ENCODE measurements around the gene HLCS.
A peak's percentile ranks its signal among the peaks of the same experiment; 100 is the strongest.

Gene HLCS

GRCh38 chr21:36985751-36986594, 19.5 kb upstream of the HLCS start:
- no peak for DNase-seq

DNA sequence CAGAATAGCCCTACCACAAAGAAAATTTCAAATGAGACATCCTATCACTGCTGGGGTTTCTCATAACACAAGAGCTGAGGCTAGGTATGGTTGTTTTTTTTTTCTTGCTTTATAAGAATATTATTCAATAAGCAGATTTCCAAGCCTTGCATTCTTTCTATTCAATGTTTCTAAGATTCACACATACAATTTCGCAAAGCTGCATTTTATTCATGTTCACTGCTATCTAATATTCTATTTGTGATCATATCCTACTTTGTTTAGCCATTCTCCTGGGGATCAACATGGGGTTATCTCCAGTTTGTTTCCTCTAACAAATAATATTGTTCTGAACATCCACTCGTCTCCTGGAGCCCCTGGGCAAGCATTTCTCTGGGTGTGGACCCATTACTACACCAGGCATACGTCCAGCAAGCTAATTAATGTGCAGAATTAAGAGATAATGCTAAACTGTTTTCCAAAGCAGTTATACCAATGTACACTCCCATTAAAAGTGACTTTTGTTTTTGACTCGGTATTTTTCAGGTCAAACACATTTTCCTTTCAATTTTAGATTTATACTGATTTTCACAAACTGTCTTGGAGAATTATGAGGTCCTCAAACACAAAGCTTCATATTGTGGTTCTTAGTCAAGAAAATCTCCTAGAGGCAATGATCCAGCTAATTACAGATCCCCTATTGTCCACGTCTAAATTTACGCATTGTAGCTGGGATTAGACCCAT, 15.7 kb upstream of the HLCS start:
- DNase-seq = no peak

DNA sequence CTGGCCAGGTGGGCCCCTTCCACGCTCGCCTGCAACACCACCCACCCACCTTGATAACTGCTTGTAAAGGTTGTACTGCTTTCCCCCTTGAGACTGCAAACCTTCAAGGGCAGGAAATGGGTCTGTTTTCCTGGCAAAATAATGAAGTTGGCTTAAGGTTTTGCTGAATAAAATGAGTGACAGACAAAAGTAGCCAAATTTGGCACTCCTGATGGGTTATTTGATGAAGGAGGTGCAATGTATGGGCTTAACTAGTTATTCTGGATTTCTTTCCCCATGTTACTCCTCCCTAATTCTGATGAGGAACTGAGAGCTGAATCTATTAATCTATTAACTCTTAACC, 14.6 kb upstream of the HLCS start:
- no peak for DNase-seq

GRCh38 chr21:36980280-36981048, 14.0 kb upstream of the HLCS start:
- DNase-seq = no peak

DNA sequence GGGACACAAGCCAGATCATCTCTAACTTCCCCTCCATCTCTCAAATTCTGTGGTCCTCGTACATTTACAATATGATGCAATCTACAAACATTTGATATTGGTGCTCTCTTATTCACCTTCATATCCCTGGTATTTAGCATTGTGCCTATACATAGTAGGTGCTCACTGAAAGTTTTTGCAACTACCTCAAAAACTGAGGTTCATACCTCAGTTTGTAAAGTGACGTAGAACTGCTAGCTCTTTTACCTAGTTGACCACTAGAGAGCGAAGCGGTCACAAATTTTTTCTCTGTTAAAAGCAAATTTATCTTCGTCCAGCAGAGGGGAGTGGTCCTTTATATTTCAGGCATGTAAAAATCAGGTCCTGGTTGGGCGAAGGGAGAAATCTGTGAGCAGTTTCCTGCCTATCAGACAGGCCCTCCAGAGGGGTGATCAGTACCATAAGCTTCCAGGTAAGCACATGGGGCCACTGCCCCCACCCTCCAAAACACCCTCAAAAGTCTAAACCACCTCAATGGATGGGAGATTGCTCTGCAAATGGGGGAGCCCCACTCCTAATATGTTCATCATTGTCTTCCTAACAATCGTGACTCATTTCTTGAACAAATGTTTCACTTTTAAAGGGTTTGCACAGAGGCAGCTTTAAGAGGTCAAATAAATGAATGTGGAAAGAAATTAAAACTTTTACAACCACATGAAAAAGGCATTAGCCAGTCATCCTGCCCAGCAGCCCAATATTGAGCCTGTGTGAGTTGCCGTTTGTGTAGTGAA, 10.6 kb upstream of the HLCS start:
- peak in 1 of 2 donors; percentile 65 for DNase-seq

DNA sequence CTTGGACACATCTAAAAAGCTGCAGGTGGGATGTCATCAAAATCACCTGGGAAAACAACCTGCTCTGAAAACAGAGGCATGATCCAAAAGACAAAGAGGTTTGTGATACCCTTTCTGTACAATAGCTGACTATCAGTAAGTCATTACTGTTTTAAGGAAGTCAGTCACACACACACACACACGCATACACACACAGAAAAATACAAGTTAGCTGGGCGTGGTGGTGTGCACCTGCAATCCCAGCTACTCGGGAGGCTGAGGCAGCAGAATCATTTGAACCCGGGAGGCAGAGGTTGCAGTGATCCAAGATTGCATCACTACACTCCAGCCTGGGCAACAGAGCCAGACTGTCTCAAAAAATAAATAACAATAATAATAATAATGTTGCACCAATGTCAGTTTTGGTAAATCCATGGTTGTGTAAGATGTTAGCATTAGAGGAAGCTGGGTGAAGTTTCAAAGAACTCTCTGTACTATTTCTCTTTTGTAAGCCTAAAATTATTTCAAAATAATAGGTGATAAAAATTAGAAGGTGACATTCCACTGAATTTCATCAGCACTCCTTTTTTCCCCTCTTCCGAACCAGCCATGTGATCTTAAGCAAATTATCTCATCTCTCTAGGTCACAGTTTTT, 9.9 kb upstream of the HLCS start:
- no peak for DNase-seq

DNA sequence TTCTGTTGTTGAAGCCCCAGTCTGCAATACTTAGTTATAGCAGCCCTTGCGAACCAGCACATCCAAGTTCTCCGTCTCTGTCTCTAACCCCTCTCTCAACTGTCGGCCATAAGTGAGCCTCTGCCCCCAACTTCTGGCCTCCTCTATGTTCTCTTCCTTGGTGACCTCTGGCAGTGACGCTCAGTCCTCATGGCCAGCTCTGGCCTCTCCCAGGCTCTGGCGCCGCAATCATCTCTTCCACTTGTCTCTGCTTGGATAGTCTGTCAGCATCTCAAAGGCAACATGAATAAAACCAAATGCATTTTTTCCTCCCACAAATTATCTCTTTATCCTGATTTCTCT, 8.4 kb upstream of the HLCS start:
- DNase-seq = no peak

- DNase-seq = no peak
Measured at GRCh38 chr21:36973986-36974850, 7.7 kb upstream of the HLCS start.

DNA sequence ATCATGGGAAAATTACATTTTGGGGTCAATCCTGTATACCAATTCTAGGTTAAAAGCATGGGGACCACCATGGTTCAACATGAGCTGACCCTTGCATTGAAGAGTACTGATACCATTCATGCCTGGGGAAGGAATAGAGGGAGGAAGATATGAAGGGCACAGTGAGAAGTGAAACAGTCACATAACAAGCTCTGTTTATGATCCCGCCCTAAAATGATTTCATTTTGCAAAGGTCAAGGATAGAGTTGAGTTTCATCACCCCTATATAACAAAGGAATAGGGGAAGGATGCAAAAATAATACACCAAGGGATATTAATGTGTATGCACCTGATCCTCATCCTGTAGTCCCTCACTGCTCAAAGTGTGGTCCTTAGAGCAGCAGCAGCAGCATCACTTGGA, 2.5 kb upstream of the HLCS start:
- no peak for DNase-seq

DNA sequence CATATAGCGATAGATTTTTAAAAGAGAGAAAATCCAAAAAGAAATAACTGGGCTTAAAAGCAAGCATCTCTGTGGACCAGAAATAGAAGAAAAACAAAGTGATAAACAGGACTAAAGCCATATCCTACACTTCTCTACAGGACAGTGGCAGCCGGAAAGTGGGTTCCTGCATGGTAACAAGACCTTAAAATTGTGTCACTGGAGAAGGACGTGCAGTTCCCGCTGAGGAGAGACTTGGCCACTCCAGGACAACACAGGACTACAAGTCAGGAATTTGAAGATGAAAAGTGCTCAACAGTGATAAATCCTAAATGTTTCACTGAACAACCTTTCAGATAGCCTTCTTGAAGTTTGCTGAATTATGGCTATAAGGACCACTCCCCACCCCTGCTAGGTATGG, 1.9 kb upstream of the HLCS start:
- no peak for DNase-seq

DNA sequence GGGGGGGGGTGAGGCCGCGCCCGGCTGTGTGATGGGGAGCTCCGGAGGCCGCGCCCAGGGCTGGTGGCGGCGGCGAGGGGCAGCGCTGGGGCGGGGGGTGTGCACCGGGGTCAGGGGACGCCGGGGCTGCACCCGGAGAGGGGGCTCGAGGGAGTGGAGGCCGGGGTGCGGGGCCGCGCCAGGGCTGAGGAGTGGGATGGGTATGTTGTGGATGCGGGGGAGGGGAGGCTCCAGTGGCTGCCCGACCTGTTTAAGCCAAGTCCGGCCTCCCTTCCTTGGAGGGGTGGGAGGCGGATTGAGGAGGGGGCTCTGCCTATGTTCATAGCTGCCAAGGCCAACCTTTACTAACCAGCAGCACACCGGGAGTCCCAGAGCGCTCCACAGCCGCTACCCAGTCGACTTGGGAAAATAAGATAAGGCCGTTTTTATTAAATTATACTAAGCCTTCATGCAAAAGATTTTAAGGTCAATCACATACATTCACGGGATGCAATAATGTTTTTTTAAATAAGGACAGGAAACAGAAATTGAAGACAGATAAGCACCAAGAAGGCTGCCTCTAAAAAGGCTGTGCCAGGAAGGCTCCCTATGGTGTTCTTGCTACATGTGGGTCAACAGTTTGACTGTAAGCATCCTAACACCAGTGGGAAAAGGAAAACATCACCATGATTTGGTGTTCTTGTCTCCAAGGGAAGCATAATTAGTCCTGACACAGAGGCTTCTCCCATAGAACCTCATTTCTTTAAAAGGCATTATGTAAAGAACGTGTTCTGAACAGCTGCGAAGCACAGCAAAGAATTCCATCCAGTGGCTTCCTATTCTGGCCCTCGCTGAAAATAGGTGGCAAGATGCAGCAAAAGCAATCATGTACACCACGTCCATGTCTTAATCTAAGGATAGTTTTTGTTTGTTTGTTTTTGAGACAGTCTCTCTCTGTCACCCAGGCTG, 626 bp upstream of the HLCS start:
- no peak for DNase-seq

DNA sequence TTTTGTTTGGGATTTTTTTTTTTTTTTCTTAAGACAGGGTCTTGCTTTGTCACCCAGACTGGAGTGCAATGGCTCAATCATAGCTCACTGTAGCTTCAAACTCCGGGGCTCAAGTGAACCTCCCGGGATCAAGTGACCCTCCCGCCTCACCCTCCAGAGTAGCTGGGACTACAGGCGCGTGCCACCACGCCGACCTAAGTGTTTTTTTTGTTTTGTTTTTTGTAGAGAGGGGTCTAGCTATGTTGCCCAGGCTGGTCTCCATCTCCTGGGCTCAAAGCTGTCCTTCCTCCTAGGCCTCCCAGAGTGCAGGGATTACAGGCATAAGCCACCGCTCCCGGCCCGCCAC, 776 bp downstream of the HLCS start:
- no peak for DNase-seq

- no peak for DNase-seq
Measured at GRCh38 chr21:36964827-36965719, 1.4 kb downstream of the HLCS start.

DNA sequence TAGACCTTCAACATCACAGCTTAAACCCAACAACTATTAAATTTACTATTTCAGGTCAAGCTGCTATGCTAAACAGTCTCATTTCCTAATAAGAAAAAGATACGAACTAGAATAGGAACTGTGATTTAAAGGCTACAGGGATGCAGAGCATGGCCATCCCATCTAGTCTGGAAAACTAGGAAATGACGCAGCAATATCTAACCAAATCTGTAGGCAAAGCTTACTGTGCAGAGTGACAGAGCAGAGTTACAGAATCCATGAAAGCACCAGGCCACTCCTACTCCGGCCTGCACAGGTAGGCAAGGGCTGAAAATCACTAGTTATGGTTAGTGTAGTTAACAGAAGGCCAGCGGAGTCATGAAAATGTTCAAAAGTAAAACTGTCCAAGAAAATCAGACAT, 2.1 kb downstream of the HLCS start:
- DNase-seq = no peak

GRCh38 chr21:36962098-36962780, 4.2 kb downstream of the HLCS start:
- DNase-seq = no peak

GRCh38 chr21:36960676-36961284, 5.7 kb downstream of the HLCS start:
- no peak for DNase-seq

GRCh38 chr21:36959020-36959835, 7.2 kb downstream of the HLCS start:
- no peak for DNase-seq

Measured in bone marrow (tissue), 2 donors.